Stimulated activated CD8-positive, alpha-beta memory T cell treated with anti-CD3 and anti-CD28 coated beads, Interleukin-4, amount 100 ng/mL, for 48 hours (primary cell): ENCODE results near the gene CCNT1.
A peak's percentile ranks its signal among the peaks of the same experiment; 100 is the strongest.
"Not testable (repeated sequence)": the region's sequence is repeated elsewhere in the genome, so short reads cannot be mapped to it uniquely, and the experiment has no call there.

Source experiments
- DNase-seq: peaks from one replicate; pipeline ENCODE4 v3.0.0-alpha.2; 2020

The CCNT1 gene

DNA sequence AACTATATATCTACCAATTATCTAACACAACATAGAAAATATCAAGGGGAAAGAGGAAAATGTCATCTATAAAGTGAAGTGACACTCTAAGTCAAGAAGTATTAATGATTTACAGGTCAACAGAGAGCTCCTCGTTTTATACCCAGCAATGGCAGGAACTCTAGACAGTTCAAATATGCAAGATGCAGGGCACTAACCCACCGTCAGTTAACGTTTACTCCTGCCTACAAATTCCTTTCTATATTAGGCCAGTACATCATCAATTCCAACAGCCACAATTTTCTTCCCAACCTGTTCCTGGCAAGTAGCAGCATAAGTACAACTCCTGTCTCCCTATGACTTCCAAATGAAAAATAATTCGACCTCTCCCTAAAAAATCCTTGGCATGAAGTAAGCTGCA, 25.5 kb downstream of the CCNT1 start:
- DNase-seq: no peak

DNA sequence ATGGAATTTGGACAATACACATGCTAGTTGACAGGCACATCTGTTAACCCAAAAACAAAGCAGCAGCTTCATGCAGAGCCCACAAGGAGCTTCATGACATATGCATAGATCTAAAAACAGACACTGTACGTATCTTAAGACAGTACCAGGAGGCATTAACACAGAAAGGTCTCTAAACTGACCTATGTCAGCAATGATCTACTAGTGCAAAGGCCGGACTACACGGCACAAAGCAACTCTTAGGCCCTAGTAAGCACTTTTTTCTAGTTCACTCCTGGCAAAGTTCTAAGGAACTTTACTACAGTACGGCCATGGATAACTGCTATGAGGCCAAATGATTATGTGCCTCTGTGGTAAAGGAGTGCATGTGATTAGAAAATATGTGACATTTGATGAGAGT, 26.1 kb downstream of the CCNT1 start:
- no peak for DNase-seq

DNA sequence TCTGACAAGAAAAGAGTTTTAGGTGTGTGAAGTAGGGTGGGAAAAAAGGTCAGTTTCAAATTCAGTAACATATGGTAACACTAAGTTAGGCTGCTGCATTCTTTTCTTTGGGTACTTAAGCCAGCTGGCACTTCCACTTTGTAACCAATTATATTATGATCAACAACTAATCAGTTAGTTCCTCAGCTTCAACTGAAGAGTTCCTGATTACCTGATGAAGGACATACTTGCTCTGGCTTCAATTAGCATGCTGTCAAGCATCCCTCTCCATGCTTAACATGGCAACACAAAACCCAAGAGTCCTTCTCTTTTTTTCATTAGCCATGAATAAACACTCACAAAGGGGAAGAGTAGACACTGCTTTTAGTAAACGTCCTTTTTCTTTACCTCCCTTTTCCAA, 27.7 kb downstream of the CCNT1 start:
- DNase-seq: no peak

GRCh38 chr12:48687592-48687991, 28.9 kb downstream of the CCNT1 start:
- no peak for DNase-seq

DNA sequence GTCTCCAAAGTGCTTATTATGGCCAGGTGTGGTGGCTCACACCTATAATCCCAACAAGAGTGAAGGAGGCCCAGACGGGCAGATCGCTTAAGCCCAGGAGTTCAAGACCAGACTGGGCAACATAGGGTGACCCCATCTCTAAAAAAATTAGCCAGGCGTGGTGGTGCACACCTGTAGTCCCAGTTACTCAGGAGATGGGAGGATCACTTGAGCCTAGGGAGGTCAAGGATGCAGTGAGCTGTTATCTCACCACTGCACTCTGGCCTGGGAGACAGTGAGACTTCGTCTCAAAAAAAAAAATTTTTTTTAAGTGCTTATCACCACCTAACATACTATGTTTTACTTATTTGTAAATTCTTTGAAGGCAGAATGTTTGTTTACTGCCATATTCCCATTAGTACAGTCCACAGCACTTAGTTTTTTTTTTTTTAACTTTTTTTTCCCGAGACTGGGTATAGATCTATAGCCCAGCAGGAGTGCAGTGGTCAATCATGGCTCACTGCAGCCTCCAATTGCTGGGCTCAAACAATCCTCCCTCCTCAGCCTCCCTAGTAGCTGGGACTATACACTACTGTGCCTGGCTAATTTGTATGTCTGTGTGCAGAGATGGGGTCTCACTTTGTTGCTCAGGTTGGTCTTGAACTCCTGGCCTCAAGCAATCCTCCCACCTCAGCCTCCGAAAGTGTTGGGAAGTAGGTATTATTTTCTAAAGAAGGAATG, 29.7 kb downstream of the CCNT1 start:
- DNase-seq: no peak

- no peak for DNase-seq
These were observed 30.4 kb downstream of the CCNT1 start for GRCh38 chr12:48686037-48686595.

GRCh38 chr12:48683534-48683933, 33.0 kb downstream of the CCNT1 start:
- DNase-seq: no peak

GRCh38 chr12:48682927-48683326, 33.6 kb downstream of the CCNT1 start:
- no peak for DNase-seq

GRCh38 chr12:48682533-48682905, 34.0 kb downstream of the CCNT1 start:
- DNase-seq: not testable (repeated sequence)

DNA sequence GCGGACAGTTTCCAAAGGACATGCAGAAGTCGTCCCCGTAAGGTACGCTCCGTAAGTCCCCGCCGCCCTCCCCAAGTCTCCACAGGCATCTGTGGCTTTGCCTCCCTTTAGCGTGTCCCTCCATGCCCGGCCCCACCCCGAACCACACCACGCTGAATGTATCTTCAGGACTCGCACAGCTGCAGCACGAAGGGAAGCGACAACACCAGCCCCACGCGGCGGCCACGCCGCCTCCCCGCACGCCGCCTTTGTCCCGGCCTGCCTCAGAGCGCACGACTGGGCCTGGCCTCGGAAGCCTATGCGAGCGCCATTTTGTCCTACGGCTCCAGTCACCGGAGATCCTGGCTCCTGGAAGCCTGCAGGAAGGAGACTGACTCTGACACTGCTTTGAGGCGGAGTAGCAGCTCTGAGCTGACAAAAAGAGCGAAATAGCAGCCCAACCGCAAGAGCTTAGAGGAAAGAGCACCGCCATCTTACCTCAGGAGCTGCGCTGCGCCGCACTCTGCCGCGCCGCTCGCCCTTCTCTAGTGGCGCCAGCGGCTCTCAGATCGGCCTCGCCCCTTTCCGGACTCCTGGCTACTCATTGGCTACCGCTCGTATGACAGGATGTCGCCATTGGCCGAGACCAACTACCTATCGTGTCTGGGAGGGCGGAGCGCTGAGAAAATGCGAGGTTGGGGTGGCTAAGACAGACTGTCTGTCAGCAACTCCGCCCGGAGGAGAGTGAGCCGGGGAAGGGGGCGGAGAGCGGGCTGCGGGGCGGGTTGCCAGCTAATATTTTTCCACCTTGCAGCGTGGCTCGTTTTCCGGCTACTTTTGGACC, 34.6 kb downstream of the CCNT1 start, which contains the start of gene KANSL2:
TSS of gene KANSL2 (minus strand) at position 529 of the 823 bp plus-strand sequence. CDS start 606 bp downstream, outside the sequence.
- peak; percentile 97 for DNase-seq

DNA sequence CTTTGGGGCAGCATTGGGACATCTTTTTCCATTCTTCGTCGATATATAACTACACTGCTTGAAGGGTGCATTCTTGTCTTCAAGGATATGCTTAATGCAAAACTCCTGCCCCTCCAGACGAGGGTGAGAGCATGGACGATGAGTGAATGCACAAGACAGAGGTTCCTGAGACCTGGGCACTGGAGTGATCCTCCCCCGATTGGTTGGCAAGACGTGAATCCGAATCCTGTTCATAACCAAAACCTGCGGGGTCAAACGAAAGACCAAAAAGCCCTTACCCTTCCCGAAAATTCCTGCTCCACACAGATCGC, 35.2 kb downstream of the CCNT1 start:
- DNase-seq: no peak

DNA sequence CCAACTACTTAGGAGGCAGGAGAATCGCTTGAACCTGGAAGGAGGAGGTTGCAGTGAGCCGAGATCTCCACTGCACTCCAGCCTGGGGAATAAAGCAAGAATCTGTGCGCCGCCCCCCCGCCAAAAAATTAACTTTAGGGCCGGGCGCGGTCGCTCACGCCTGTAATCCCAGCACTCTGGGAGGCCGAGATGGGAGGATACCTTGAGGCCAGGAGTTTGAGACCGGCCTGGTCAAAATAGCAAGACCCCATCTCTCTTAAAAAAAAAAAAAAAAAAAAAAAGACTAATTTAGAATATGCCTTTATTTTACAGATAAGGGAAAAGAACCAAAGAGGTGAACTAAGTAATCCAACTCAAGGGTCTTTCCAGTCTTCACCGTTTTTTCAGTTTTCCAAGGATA, 35.6 kb downstream of the CCNT1 start:
- DNase-seq: no peak

- DNase-seq: no peak
These were observed 37.8 kb downstream of the CCNT1 start for GRCh38 chr12:48678551-48679185.

- no peak for DNase-seq
These were observed 45.2 kb downstream of the CCNT1 start for GRCh38 chr12:48671231-48671856.

GRCh38 chr12:48668996-48669395, 47.5 kb downstream of the CCNT1 start:
- no peak for DNase-seq

- no peak for DNase-seq
These were observed 56.6 kb downstream of the CCNT1 start for GRCh38 chr12:48659863-48660262.

- DNase-seq: no peak
These were observed 64.8 kb downstream of the CCNT1 start for GRCh38 chr12:48651681-48652080.

- not testable (repeated sequence) for DNase-seq
These were observed 71.2 kb downstream of the CCNT1 start for GRCh38 chr12:48645354-48645753.

GRCh38 chr12:48643011-48643410, 73.5 kb downstream of the CCNT1 start:
- DNase-seq: no peak

DNA sequence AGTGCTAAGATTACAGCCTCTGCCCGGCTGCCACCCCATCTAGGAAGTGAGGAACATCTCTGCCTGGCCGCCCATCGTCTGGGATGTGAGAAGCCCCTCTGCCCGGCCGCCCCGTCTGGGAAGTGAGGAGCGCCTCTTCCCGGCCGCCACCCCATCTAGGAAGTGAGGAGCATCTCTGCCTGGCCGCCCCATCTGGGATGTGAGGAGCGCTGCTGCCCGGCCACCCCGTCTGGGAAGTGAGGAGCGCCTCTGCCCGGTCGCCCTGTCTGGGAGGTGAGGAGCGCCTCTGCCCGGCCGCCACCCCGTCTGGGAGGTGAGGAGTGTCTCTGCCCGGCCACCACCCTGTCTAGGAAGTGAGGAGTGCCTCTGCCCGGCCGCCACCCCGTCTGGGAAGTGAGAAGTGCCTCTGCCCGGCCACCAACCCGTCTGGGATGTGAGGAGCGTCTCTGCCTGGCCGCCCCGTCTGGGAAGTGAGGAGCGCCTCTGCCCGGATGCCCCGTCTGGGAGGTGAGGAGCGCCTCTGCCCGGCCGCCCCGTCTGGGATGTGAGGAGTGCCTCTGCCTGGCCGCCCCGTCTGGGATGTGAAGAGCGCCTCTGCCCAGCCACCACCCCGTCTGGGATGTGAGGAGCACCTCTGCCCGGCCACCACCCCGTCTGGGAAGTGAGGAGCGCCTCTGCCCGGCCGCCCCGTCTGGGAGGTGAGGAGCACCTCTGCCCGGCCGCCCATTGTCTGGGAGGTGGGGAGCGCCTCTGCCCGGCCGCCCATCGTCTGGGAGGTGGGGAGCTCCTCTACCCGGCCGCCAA, 74.6 kb downstream of the CCNT1 start:
- DNase-seq: not testable (repeated sequence)

- DNase-seq: no peak
These were observed 75.7 kb downstream of the CCNT1 start for GRCh38 chr12:48640854-48641253.

- no peak for DNase-seq
These were observed 76.1 kb downstream of the CCNT1 start for GRCh38 chr12:48640428-48640827.
